ENCODE data around the gene SLC9A9. TPM values are rescaled to one million over a fixed set of nuclear protein-coding genes. Genes with fewer than 3 reads are reported as not detected.

Gene SLC9A9
- polyA plus RNA-seq, 1 experiment, result 13.4 TPM

DNA sequence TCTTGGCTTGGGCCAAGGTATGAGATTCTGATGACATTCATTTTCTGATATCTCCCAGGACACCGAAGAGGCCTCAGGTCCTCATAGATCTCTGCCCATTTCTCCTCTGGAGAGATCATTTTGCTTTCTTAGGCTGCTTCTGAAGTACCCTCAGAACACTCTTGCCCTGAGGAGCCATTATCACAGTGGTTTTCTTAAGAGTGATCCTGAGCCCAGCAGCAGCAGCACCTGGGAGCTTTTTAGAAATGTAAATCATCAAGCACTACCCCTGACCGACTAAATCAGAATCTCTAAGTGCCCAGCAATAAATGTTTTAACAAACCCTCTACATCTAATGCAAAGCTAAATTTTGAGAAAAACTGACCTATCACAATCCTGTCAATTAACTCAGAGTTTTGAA is 40.6 kb upstream of the SLC9A9 start:
- H3K27me3 ChIP-seq (ENCODE audit: control insufficient read depth, insufficient read depth, low read length), result no peaks in the 10 kb centered on the region
- CTCF ChIA-PET, result no interaction called here
- no peaks in the 10 kb centered on the region for H3K9me3 ChIP-seq (ENCODE audit: control insufficient read depth, insufficient read depth, low read length)
- POLR2A ChIA-PET, result no interaction called here
- no peak for TF ChIP-seq CTCF (IDR thresholded peaks at IDR 0.05; ENCODE audit: low read depth, low read length)
- no peak overlapping the region for H3K27ac ChIP-seq (ENCODE audit: low read depth, low read length)
- H3K4me3 ChIP-seq (ENCODE audit: low read depth, low read length), result no peak overlapping the region
- DNase-seq (ENCODE audit: low read depth, low spot score), result no peak

- CTCF ChIA-PET, result no interaction called here
- Histone ChIP-seq H3K27me3 (ENCODE audit: control insufficient read depth, insufficient read depth, low read length) (no peaks in the 10 kb centered on the region), H3K9me3 (ENCODE audit: control insufficient read depth, insufficient read depth, low read length) (no peaks in the 10 kb centered on the region), H3K4me3 (ENCODE audit: low read depth, low read length) (no peak overlapping the region), H3K27ac (ENCODE audit: low read depth, low read length) (no peak overlapping the region)
- POLR2A ChIA-PET, result no interaction called here
- no peak for TF ChIP-seq CTCF (IDR thresholded peaks at IDR 0.05; ENCODE audit: low read depth, low read length)
- DNase-seq (ENCODE audit: low read depth, low spot score), result no peak
These were observed 39.9 kb upstream of the SLC9A9 start for GRCh38 chr3:143888166-143888565.

DNA sequence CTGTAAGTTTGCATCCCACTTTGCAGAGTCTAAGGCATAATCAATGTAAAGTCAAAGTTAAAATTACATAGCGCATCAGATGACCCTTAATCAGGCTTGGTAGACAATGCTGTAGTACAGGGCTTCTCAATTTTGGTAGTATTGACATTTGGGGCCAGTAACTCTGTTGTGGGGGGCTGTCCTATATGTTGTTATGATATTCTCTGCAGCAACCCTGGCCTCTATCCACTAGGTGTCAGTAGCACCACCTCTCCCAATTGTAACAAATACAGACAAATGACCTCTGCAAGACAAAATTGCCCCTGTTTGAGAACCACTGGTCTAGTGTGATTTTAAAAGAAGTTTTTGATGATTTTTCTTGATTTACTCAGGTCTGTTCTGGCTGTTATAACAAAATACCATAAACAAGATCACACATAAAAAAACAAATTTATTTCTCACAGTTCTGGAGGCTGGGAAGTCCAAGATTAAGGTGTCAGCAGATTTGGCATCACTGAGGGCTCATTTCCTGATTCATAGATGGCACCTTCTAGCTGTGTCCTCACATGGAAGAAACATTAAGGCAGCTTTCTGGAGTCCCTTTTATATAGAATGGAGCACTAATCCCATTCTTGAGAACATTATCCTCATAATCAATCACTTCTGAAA is 37.6 kb upstream of the SLC9A9 start:
- DNase-seq (ENCODE audit: low read depth, low spot score), result no peak
- H3K27ac ChIP-seq (ENCODE audit: low read depth, low read length), result no peak overlapping the region
- TF ChIP-seq CTCF (IDR thresholded peaks at IDR 0.05; ENCODE audit: low read depth, low read length), result peak; percentile 82
- H3K27me3 ChIP-seq (ENCODE audit: control insufficient read depth, insufficient read depth, low read length), result no peaks in the 10 kb centered on the region
- H3K4me3 ChIP-seq (ENCODE audit: low read depth, low read length), result no peak overlapping the region
- H3K9me3 ChIP-seq (ENCODE audit: control insufficient read depth, insufficient read depth, low read length), result no peaks in the 10 kb centered on the region
- CTCF ChIA-PET, result interaction anchor here (0.6 to 5.0 kb wide), 16 partner anchors 9 to 1882 kb away, joined by 3 to 42 read pairs (median 3); no protein-coding TSS in a partner anchor
- POLR2A ChIA-PET, result no interaction called here

GRCh38 chr3:143884861-143885260 is 36.6 kb upstream of the SLC9A9 start:
- ChIA-PET POLR2A (no interaction called here), CTCF (interaction anchor here (0.6 to 5.0 kb wide), 13 partner anchors 10 to 1883 kb away, joined by 3 to 42 read pairs (median 3); partner anchors contain the start of gene DIPK2A)
- no peak for DNase-seq (ENCODE audit: low read depth, low spot score)
- H3K27ac ChIP-seq (ENCODE audit: low read depth, low read length), result no peak overlapping the region
- H3K4me3 ChIP-seq (ENCODE audit: low read depth, low read length), result no peak overlapping the region
- TF ChIP-seq CTCF (IDR thresholded peaks at IDR 0.05; ENCODE audit: low read depth, low read length), result no peak
- H3K27me3 ChIP-seq (ENCODE audit: control insufficient read depth, insufficient read depth, low read length), result no peaks in the 10 kb centered on the region
- no peaks in the 10 kb centered on the region for H3K9me3 ChIP-seq (ENCODE audit: control insufficient read depth, insufficient read depth, low read length)

GRCh38 chr3:143883151-143883550 is 34.9 kb upstream of the SLC9A9 start:
- no peak overlapping the region for H3K4me3 ChIP-seq (ENCODE audit: low read depth, low read length)
- POLR2A ChIA-PET, result no interaction called here
- DNase-seq (ENCODE audit: low read depth, low spot score), result no peak
- H3K27ac ChIP-seq (ENCODE audit: low read depth, low read length), result no peak overlapping the region
- TF ChIP-seq CTCF (IDR thresholded peaks at IDR 0.05; ENCODE audit: low read depth, low read length), result no peak
- H3K27me3 ChIP-seq (ENCODE audit: control insufficient read depth, insufficient read depth, low read length), result no peaks in the 10 kb centered on the region
- CTCF ChIA-PET, result interaction anchor here (0.6 to 5.0 kb wide), 4 partner anchors 12 to 108 kb away, joined by 3 to 42 read pairs (median 6); partner anchors contain the start of genes DIPK2A and SLC9A9
- no peaks in the 10 kb centered on the region for H3K9me3 ChIP-seq (ENCODE audit: control insufficient read depth, insufficient read depth, low read length)

Measured in AG04450 (cell line).